ENCODE results near the gene HAUS7.
"Not testable (repeated sequence)": the region's sequence is repeated elsewhere in the genome, so short reads cannot be mapped to it uniquely, and the experiment has no call there.

The HAUS7 gene

GRCh38 chrX:153405426-153405825, 65.0 kb downstream of the HAUS7 start:
- H3K4me3 ChIP-seq (ENCODE audit: low read length in 2 of 2) = no peak overlapping the region
- H3K9ac ChIP-seq (ENCODE audit: low read depth in 1 of 2, low read length in 2 of 2) = no peak overlapping the region
- peaks cover 3 to 4% of the 10 kb centered on the region in 2 donors for H3K27me3 ChIP-seq (ENCODE audit: control insufficient read depth in 2 of 2, insufficient read depth in 2 of 2, low read length in 2 of 2)
- H3K9me3 ChIP-seq (ENCODE audit: control insufficient read depth in 2 of 2, low read length in 2 of 2) = no peaks in the 10 kb centered on the region
- H3K4me1 ChIP-seq (ENCODE audit: control insufficient read depth in 2 of 2, insufficient read depth in 2 of 2, low read length in 2 of 2) = no peaks in the 10 kb centered on the region
- H3K36me3 ChIP-seq (ENCODE audit: control insufficient read depth in 2 of 2, insufficient read depth in 2 of 2, low read length in 2 of 2) = no peaks in the 10 kb centered on the region
- no peak overlapping the region for H3K27ac ChIP-seq (ENCODE audit: low read depth in 2 of 2, low read length in 2 of 2)

GRCh38 chrX:153404333-153404732, 66.0 kb downstream of the HAUS7 start:
- not testable (repeated sequence) for H3K4me3 ChIP-seq (ENCODE audit: low read length in 2 of 2); H3K9ac ChIP-seq (ENCODE audit: low read depth in 1 of 2, low read length in 2 of 2); H3K4me1 ChIP-seq (ENCODE audit: control insufficient read depth in 2 of 2, insufficient read depth in 2 of 2, low read length in 2 of 2); H3K9me3 ChIP-seq (ENCODE audit: control insufficient read depth in 2 of 2, low read length in 2 of 2); H3K36me3 ChIP-seq (ENCODE audit: control insufficient read depth in 2 of 2, insufficient read depth in 2 of 2, low read length in 2 of 2); H3K27me3 ChIP-seq (ENCODE audit: control insufficient read depth in 2 of 2, insufficient read depth in 2 of 2, low read length in 2 of 2); H3K27ac ChIP-seq (ENCODE audit: low read depth in 2 of 2, low read length in 2 of 2)

- no peak within 1 kb of the TSS for H3K4me3 ChIP-seq (ENCODE audit: low read length in 2 of 2)
- no peaks in the 10 kb centered on the region for H3K9me3 ChIP-seq (ENCODE audit: control insufficient read depth in 2 of 2, low read length in 2 of 2)
- no peaks in the 10 kb centered on the region for H3K27me3 ChIP-seq (ENCODE audit: control insufficient read depth in 2 of 2, insufficient read depth in 2 of 2, low read length in 2 of 2)
- no peak within 1 kb of the TSS for H3K9ac ChIP-seq (ENCODE audit: low read depth in 1 of 2, low read length in 2 of 2)
- H3K4me1 ChIP-seq (ENCODE audit: control insufficient read depth in 2 of 2, insufficient read depth in 2 of 2, low read length in 2 of 2) = no peaks in the 10 kb centered on the region
- H3K36me3 ChIP-seq (ENCODE audit: control insufficient read depth in 2 of 2, insufficient read depth in 2 of 2, low read length in 2 of 2) = no peaks in the 10 kb centered on the region
- no peak within 1 kb of the TSS for H3K27ac ChIP-seq (ENCODE audit: low read depth in 2 of 2, low read length in 2 of 2)
These were observed 69.1 kb downstream of the HAUS7 start, which contains the start of gene PNMA6E for GRCh38 chrX:153401133-153401764. PNMA6E (minus strand) TSS chrX:153401350; CDS start chrX:153398849, 2,501 bp downstream.

GRCh38 chrX:153400146-153401132, 69.9 kb downstream of the HAUS7 start:
- no peaks in the 10 kb centered on the region for H3K4me1 ChIP-seq (ENCODE audit: control insufficient read depth in 2 of 2, insufficient read depth in 2 of 2, low read length in 2 of 2)
- H3K27ac ChIP-seq (ENCODE audit: low read depth in 2 of 2, low read length in 2 of 2) = no peak overlapping the region
- H3K27me3 ChIP-seq (ENCODE audit: control insufficient read depth in 2 of 2, insufficient read depth in 2 of 2, low read length in 2 of 2) = no peaks in the 10 kb centered on the region
- no peaks in the 10 kb centered on the region for H3K36me3 ChIP-seq (ENCODE audit: control insufficient read depth in 2 of 2, insufficient read depth in 2 of 2, low read length in 2 of 2)
- no peaks in the 10 kb centered on the region for H3K9me3 ChIP-seq (ENCODE audit: control insufficient read depth in 2 of 2, low read length in 2 of 2)
- no peak overlapping the region for H3K9ac ChIP-seq (ENCODE audit: low read depth in 1 of 2, low read length in 2 of 2)
- no peak overlapping the region for H3K4me3 ChIP-seq (ENCODE audit: low read length in 2 of 2)

GRCh38 chrX:153398275-153398960, 72.0 kb downstream of the HAUS7 start:
- Histone ChIP-seq H3K36me3 (ENCODE audit: control insufficient read depth in 2 of 2, insufficient read depth in 2 of 2, low read length in 2 of 2) (no peaks in the 10 kb centered on the region), H3K9ac (ENCODE audit: low read depth in 1 of 2, low read length in 2 of 2) (no peak overlapping the region), H3K4me1 (ENCODE audit: control insufficient read depth in 2 of 2, insufficient read depth in 2 of 2, low read length in 2 of 2) (no peaks in the 10 kb centered on the region), H3K9me3 (ENCODE audit: control insufficient read depth in 2 of 2, low read length in 2 of 2) (no peaks in the 10 kb centered on the region), H3K4me3 (ENCODE audit: low read length in 2 of 2) (no peak overlapping the region), H3K27ac (ENCODE audit: low read depth in 2 of 2, low read length in 2 of 2) (no peak overlapping the region), H3K27me3 (ENCODE audit: control insufficient read depth in 2 of 2, insufficient read depth in 2 of 2, low read length in 2 of 2) (no peaks in the 10 kb centered on the region)

Measured in mucosa of rectum (tissue), 2 donors.